DND-41 (cell line): ENCODE measurements around the gene ELOVL6.
"Not testable (repeated sequence)": the region's sequence is repeated elsewhere in the genome, so short reads cannot be mapped to it uniquely, and the experiment has no call there.

Source experiments
- ATAC-seq: fragments of 200-7000 bp; cut with Tn5 transposase; 3 replicates; pipeline ENCODE4 v1.9.1; 2021; ENCODE audit warnings: low read depth; ENCODE audit not compliant: insufficient read depth
- DNase-seq: peaks from one replicate; pipeline ENCODE4 v3.0.0-alpha.2; 2020
- H2AFZ ChIP-seq: 2 replicates; pipeline ENCODE4 v1.6.0; 2012; ENCODE audit warnings: low read depth, low read length
- H3K27ac ChIP-seq: 2 replicates; pipeline ENCODE4 v1.5.1; 2012; ENCODE audit warnings: low read length, inconsistent platforms
- H3K27me3 ChIP-seq: fragments of 200-600 bp; sonication (generic); 2 replicates; pipeline ENCODE4 v1.6.0; 2012; ENCODE audit warnings: low read length, mild to moderate bottlenecking, inconsistent platforms; ENCODE audit not compliant: insufficient read depth, poor library complexity
- H3K36me3 ChIP-seq: 2 replicates; pipeline ENCODE4 v1.5.1; 2012; ENCODE audit warnings: low read length, inconsistent platforms; ENCODE audit not compliant: insufficient read depth
- H3K4me1 ChIP-seq: 2 replicates; pipeline ENCODE4 v1.5.1; 2012; ENCODE audit warnings: mild to moderate bottlenecking, low read length; ENCODE audit not compliant: insufficient read depth
- H3K4me2 ChIP-seq: 2 replicates; pipeline ENCODE4 v1.6.0; 2012; ENCODE audit warnings: mild to moderate bottlenecking, moderate library complexity, low read length, inconsistent platforms; ENCODE audit not compliant: insufficient read depth
- H3K4me3 ChIP-seq, 2 experiments: fragments of 200-600 bp in 1 of 2; shearing (Covaris generic) in 1 of 2; 2 replicates each; pipeline ENCODE4 v1.5.1; 2012 to 2016; ENCODE audit warnings: inconsistent platforms in 2 of 2, low read length in 2 of 2, mild to moderate bottlenecking in 2 of 2, low read depth in 1 of 2, moderate library complexity in 1 of 2
- H3K79me2 ChIP-seq: 2 replicates; pipeline ENCODE4 v1.6.0; 2012; ENCODE audit warnings: low read length, inconsistent platforms; ENCODE audit not compliant: insufficient read depth
- H3K9ac ChIP-seq: 2 replicates; pipeline ENCODE4 v1.6.0; 2012; ENCODE audit warnings: low read depth, mild to moderate bottlenecking, inconsistent platforms, low read length, moderate library complexity
- H3K9me3 ChIP-seq: 2 replicates; pipeline ENCODE4 v1.5.1; 2012; ENCODE audit warnings: low read length, moderate library complexity, mild to moderate bottlenecking, inconsistent platforms; ENCODE audit not compliant: insufficient read depth, severe bottlenecking
- H4K20me1 ChIP-seq: 2 replicates; pipeline ENCODE4 v1.6.0; 2012; ENCODE audit warnings: low read length; ENCODE audit not compliant: insufficient read depth
- EZH2 ChIP-seq: IDR thresholded peaks from 3 replicates; pipeline ENCODE4 v1.6.1; 2012; ENCODE audit warnings: borderline replicate concordance, low read depth, mild to moderate bottlenecking, moderate library complexity, low read length, inconsistent platforms; ENCODE audit not compliant: severe bottlenecking
- TF ChIP-seq, protein P1 (sequence below): IDR thresholded peaks from 2 replicates; pipeline ENCODE4 v1.5.1; 2012; ENCODE audit warnings: borderline replicate concordance, low read length, moderate library complexity, mild to moderate bottlenecking; ENCODE audit not compliant: poor library complexity, severe bottlenecking; ENCODE audit errors: extremely low read depth

The ELOVL6 gene

DNA sequence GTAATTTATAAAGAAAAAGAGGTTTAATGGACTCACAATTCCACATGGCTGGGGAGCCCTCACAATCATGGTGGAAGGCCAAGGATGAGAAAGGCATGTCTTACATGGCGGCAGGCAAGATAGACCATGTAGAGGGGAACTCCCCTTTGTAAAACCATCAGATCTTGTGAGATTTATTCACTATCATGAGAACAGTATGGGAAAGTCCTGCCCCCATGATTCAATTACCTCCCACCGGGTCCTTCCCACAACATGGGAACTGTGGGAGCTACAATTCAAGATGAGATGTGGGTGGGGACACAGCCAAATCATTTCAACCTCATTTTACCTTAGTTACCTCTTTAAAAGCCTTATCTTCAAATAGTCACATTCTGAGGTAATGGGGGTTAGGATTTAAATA lies 30.9 kb upstream of the ELOVL6 start:
- H2AFZ ChIP-seq: no peak overlapping the region
- no peaks in the 10 kb centered on the region for H3K4me1 ChIP-seq
- no peak overlapping the region for H3K4me2 ChIP-seq
- no peaks in the 10 kb centered on the region for H3K9me3 ChIP-seq
- ATAC-seq (no peak), DNase-seq (no peak)
- H4K20me1 ChIP-seq: no peaks in the 10 kb centered on the region
- TF ChIP-seq, protein P1, sequence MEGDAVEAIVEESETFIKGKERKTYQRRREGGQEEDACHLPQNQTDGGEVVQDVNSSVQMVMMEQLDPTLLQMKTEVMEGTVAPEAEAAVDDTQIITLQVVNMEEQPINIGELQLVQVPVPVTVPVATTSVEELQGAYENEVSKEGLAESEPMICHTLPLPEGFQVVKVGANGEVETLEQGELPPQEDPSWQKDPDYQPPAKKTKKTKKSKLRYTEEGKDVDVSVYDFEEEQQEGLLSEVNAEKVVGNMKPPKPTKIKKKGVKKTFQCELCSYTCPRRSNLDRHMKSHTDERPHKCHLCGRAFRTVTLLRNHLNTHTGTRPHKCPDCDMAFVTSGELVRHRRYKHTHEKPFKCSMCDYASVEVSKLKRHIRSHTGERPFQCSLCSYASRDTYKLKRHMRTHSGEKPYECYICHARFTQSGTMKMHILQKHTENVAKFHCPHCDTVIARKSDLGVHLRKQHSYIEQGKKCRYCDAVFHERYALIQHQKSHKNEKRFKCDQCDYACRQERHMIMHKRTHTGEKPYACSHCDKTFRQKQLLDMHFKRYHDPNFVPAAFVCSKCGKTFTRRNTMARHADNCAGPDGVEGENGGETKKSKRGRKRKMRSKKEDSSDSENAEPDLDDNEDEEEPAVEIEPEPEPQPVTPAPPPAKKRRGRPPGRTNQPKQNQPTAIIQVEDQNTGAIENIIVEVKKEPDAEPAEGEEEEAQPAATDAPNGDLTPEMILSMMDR: no peak
- no peaks in the 10 kb centered on the region for H3K36me3 ChIP-seq
- no peaks in the 10 kb centered on the region for H3K79me2 ChIP-seq
- H3K27me3 ChIP-seq: no peaks in the 10 kb centered on the region
- no peak overlapping the region for H3K4me3 ChIP-seq
- H3K27ac ChIP-seq: no peak overlapping the region
- no peak overlapping the region for H3K9ac ChIP-seq

DNA sequence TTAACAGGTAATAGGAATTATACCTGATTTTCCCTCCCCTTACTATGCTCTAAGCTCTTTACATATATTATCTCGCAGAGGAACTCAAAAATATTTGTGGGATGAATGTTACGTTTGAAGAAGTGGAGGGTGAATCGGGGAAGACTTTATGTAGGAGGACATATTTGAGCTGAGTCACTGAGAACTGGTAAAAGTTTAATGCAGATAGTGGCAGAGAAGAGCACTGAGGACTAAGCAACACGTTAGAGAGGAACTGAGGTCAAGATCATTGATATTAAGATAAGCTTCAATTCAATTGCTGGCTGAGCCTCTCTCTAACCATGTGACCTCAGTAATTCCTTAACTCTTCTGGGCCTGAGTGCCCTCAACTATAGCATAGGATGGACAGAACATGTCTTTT lies 26.4 kb upstream of the ELOVL6 start:
- no peak for ATAC-seq
- no peaks in the 10 kb centered on the region for H3K9me3 ChIP-seq

DNA sequence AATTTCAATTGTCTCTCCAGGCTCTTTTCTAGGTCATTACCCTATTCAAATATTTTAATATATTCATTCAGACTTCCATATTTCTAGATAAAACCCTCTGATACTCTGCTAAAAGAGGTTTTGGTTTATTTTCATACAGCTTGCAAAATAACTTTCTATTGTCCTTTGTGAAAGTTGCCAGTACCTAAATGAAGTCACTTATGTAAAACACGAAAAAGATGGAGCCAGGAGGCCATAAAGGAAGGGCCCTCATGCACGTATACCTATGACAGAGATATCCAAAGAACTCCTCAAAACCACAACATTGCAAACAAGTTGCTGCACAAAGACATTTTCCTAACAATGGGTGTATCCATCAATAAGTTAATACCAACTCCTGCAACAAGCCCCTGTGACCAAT lies 25.7 kb upstream of the ELOVL6 start:
- H3K9me3 ChIP-seq: no peaks in the 10 kb centered on the region
- DNase-seq (no peak), ATAC-seq (no peak)
- no peak overlapping the region for H3K4me2 ChIP-seq
- H3K27ac ChIP-seq: no peak overlapping the region
- no peaks in the 10 kb centered on the region for H3K36me3 ChIP-seq
- H3K9ac ChIP-seq: no peak overlapping the region
- H4K20me1 ChIP-seq: no peaks in the 10 kb centered on the region
- no peak for TF ChIP-seq EZH2
- TF ChIP-seq, protein P1: no peak
- H3K79me2 ChIP-seq: no peaks in the 10 kb centered on the region
- H2AFZ ChIP-seq: no peak overlapping the region
- peaks cover 9% of the 10 kb centered on the region for H3K4me1 ChIP-seq
- no peak overlapping the region for H3K4me3 ChIP-seq
- H3K27me3 ChIP-seq: no peaks in the 10 kb centered on the region

More for the DNA sequence above, 26.4 kb upstream of the ELOVL6 start:
- H4K20me1 ChIP-seq: no peaks in the 10 kb centered on the region
- H3K4me3 ChIP-seq: no peak overlapping the region
- H3K79me2 ChIP-seq: no peaks in the 10 kb centered on the region
- no peaks in the 10 kb centered on the region for H3K36me3 ChIP-seq
- no peaks in the 10 kb centered on the region for H3K27me3 ChIP-seq
- H3K27ac ChIP-seq: no peak overlapping the region
- H3K9ac ChIP-seq: no peak overlapping the region
- no peak overlapping the region for H3K4me2 ChIP-seq
- H2AFZ ChIP-seq: no peak overlapping the region
- no peak for DNase-seq
- H3K4me1 ChIP-seq: peaks cover 2% of the 10 kb centered on the region
- no peak for TF ChIP-seq EZH2
- TF ChIP-seq, protein P1: no peak

DNA sequence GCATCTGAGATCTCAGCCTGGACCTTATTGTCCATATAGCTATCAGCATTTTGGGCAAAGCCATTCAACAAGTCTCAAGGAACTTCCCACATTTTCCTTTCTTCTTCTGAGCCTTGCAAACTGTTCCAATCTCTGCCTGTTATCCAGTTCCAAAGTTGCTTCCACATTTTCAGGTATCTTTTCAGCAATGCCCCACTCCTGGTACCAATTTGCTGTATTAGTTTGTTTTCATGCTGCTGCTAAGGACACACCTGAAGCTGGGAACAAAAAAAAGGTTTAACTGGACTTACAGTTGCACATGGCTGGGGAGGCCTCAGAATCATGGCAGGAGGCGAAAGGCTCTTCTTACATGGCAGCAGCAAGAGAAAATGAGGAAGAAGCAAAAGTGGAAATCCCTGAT lies 20.5 kb upstream of the ELOVL6 start:
- H3K9ac ChIP-seq, H2AFZ ChIP-seq, H3K27me3 ChIP-seq, H3K36me3 ChIP-seq, H3K27ac ChIP-seq, H3K4me2 ChIP-seq, H3K4me3 ChIP-seq, DNase-seq, ATAC-seq, H3K9me3 ChIP-seq, H4K20me1 ChIP-seq, H3K79me2 ChIP-seq: not testable (repeated sequence)
- H3K4me1 ChIP-seq: peaks cover 13% of the 10 kb centered on the region

DNA sequence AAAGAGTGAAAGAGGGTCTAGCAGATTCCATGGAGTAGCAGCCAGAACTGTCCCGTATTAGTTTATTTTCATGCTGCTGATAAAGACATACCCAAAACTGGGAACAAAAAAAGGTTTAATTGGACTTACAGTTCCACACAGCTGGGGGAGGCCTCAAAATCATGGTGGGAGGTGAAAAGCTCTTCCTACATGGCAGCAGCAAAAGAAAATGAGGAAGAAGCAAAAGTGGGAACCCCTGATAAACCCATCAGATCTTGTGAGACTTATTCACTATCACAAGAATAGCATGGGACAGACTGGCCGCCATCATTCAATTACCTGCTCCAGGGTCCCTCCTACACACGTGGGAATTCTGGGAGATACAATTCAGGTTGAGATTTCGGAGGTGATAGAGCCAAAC lies 18.8 kb upstream of the ELOVL6 start:
- H2AFZ ChIP-seq, H3K9ac ChIP-seq, H3K27ac ChIP-seq, H4K20me1 ChIP-seq, H3K9me3 ChIP-seq, H3K36me3 ChIP-seq, DNase-seq, H3K4me3 ChIP-seq, H3K4me2 ChIP-seq, ATAC-seq, H3K27me3 ChIP-seq, H3K79me2 ChIP-seq: not testable (repeated sequence)
- H3K4me1 ChIP-seq: peaks cover 13% of the 10 kb centered on the region
